Epithelial cell of esophagus (primary cell): ENCODE data around the gene PAX6.

Source experiments
- DNase-seq: peaks from one replicate; pipeline ENCODE4 v3.0.0; 2010; ENCODE audit warnings: low read depth
- H3K4me3 ChIP-seq: 2 replicates; pipeline ENCODE4 v1.5.1; 2011; ENCODE audit warnings: mild to moderate bottlenecking, low read length, control low read depth
- TF ChIP-seq, protein P1 (sequence below): IDR thresholded peaks from 2 replicates; pipeline ENCODE4 v1.5.1; 2011; ENCODE audit warnings: low read depth, mild to moderate bottlenecking, low read length, control low read depth, inconsistent platforms; ENCODE audit not compliant: insufficient read depth; ENCODE audit errors: missing control alignments

Gene PAX6

DNA sequence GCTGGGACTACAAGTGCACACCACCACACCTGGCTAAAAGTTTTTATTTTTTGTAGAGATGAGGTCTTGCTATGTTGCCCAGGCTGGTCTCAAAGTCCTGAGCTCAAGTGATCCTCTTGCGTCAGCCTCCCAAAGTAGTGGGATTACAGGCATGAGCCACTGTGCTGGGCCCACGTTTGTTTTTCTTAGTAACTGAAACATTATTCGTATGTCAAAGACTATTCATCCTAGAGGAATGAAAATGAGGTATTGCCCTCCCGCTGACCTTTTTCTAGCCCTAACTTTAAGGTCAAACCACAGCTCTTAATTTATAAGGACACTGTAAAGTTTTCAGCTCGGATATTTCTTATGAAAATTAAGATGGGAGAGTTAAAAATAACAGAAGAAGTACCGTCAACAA is 33.2 kb upstream of the PAX6 start:
- TF ChIP-seq, protein P1, sequence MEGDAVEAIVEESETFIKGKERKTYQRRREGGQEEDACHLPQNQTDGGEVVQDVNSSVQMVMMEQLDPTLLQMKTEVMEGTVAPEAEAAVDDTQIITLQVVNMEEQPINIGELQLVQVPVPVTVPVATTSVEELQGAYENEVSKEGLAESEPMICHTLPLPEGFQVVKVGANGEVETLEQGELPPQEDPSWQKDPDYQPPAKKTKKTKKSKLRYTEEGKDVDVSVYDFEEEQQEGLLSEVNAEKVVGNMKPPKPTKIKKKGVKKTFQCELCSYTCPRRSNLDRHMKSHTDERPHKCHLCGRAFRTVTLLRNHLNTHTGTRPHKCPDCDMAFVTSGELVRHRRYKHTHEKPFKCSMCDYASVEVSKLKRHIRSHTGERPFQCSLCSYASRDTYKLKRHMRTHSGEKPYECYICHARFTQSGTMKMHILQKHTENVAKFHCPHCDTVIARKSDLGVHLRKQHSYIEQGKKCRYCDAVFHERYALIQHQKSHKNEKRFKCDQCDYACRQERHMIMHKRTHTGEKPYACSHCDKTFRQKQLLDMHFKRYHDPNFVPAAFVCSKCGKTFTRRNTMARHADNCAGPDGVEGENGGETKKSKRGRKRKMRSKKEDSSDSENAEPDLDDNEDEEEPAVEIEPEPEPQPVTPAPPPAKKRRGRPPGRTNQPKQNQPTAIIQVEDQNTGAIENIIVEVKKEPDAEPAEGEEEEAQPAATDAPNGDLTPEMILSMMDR = no peak
- no peak for DNase-seq
- no peak overlapping the region for H3K4me3 ChIP-seq

DNA sequence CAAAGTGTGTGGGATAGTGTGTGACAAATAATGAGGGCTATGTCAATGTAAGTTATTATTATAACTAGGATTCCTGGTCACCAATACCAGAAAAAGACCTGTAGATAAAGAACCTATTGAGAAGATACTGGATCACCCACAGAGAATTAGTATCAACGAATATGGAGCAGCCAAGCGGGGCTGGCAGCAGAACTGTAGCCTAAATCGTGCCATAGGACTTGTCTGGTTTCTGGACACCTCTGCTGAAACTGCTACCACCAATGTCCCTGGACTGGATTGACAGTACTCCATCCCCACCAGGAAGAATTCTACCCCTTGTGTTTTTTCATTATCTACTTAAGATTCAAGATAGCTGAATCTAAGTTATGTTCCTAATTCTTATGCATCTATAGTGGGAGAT is 30.3 kb upstream of the PAX6 start:
- TF ChIP-seq, protein P1 = no peak
- DNase-seq = no peak

DNA sequence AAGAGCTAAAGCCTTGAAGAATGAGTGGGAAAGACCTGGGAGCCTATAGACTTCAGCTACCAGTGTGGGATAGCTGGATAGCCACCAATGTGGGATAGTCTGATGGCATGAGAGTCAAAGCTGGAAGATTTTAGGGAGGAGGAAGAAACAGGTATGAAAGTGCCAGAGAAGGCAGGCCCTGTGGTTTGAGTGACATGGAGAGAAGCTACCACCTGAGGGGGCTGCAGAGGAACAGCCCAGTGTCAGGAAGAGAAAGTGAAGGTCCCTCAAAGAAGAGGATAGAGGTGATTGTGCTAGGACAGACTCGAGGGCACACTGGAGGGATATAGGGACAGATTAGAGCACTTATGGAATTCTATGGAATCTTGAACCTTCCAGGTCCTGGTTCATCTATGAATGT is 23.1 kb upstream of the PAX6 start:
- TF ChIP-seq, protein P1 = no peak
- DNase-seq = no peak
- H3K4me3 ChIP-seq = no peak overlapping the region

More for the DNA sequence above, 30.3 kb upstream of the PAX6 start:
- H3K4me3 ChIP-seq = no peak overlapping the region

DNA sequence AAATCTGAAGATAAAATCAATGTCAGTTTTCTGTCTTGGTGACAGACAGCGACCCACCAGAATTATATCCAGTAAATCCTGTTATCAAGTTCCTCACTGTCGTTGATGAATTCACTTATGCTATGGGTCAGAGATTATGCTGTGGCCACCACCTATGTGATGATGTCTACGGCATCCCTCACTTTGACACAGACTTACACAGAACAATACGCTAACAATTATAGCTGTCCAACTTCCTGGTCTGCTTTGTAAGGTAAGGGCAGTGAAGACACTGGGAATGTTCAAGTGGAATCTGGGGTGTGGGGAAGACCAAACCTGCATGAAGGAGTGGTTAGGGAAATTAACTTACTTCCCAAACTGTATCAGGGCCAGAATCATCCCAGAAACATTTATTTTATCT is 19.3 kb upstream of the PAX6 start:
- no peak for DNase-seq
- TF ChIP-seq, protein P1 = no peak
- no peak overlapping the region for H3K4me3 ChIP-seq

DNA sequence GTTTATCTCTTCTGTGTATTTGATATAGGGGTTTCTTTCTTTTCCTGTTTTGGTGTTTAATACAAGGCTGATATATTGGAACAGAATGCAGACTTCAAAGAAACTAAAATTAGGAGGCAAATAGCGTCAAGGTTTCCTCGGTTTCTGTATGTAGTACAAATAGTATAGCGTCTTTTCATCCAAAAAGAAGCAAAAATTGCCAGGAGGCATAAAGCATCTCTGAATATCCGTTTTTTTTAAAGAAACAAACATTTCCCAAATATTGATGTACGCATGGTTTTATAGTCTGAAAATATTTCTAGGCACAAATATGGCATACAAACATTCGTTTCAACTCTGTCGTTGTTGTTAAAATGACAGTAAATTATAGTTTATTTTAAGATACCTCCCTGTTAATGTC is 17.1 kb upstream of the PAX6 start:
- H3K4me3 ChIP-seq = no peak overlapping the region
- no peak for DNase-seq
- TF ChIP-seq, protein P1 = no peak

DNA sequence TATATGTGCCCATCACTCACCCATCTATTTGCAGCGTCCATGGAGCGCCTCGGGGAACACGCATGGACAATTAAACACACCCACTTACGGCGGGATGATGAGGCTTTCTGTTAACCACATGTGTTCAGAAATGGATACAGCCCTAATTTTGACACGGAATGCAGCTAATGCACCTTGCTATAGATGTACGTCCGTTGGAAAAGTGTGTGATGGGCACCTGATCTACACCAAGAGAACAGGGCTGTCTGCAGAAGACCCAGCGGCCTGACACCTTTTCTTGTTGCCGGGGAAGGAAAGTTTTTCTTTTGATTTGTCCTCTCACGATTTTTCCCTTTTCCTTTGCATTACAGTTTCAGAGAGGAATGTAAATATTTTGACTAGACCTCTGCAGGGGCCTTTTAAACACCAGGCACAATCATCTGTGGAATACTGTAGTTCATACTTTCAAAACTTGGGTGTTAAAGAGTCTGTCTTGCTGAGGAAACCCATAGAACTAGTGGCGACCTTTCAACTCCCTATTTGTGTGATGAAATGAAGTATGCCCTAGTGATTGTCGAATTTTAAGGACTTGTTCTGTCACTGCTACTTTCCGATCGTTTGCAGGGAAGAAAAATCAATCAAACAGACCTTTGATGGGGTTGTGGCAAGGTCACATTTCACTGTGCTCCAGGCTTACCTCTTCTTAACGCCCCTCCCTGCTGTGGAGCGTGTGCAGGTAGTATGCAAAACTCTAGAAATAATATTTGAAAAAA is 16.5 kb upstream of the PAX6 start:
- H3K4me3 ChIP-seq = no peak overlapping the region
- no peak for DNase-seq
- TF ChIP-seq, protein P1 = no peak
